Stromal cell of bone marrow (primary cell): ENCODE measurements around the gene SLC2A1.

ENCODE experiments used
- DNase-seq: peaks from one replicate; pipeline ENCODE4 v3.0.0-alpha.2; 2012; ENCODE audit warnings: low read depth

SLC2A1 gene

DNA sequence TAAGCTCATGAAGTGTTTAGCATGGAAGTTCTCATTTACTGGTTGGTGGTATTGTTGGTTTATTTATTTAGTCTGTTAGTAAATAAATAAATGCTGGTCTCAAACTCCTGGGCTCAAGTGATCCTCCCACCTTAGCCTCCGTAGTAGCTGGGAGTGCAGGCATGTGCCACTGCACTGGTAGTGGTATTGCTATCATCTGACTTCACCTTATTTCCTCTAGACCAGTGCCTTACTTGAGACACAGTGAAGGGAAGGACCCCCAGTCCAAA lies 1.4 kb upstream of the SLC2A1 start:
- DNase-seq, result no peak

DNA sequence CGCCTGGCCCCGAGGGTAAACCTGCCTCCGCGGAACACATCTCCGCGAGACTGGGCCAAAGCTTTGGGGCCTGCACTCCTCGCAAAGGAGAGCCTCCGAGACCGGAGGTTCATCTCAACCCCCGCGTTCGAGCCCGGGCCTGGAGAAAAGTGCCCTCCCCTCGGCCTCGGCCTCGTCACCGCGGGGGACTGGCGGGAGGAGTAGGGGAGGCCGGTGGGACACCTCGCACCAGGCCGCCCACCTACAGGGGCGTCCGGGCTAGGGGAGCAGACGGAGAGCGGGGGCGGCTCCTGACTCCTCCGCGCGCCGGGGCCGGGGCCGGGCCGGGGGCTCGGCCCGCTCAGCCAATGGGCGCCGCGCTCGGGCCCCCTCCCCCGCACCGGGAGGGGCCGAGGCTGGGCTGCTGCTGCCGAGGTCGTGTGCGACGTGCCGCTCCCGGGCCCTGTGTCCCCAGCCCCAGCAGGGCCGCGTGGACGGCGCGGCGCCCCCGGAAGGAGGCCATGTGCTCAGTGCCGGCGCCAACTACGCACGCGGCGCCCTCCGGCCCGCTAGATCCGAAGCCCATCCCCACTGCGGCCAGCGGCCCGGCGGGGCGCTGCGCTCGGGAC lies 684 bp downstream of the SLC2A1 start:
- DNase-seq, result no peak

DNA sequence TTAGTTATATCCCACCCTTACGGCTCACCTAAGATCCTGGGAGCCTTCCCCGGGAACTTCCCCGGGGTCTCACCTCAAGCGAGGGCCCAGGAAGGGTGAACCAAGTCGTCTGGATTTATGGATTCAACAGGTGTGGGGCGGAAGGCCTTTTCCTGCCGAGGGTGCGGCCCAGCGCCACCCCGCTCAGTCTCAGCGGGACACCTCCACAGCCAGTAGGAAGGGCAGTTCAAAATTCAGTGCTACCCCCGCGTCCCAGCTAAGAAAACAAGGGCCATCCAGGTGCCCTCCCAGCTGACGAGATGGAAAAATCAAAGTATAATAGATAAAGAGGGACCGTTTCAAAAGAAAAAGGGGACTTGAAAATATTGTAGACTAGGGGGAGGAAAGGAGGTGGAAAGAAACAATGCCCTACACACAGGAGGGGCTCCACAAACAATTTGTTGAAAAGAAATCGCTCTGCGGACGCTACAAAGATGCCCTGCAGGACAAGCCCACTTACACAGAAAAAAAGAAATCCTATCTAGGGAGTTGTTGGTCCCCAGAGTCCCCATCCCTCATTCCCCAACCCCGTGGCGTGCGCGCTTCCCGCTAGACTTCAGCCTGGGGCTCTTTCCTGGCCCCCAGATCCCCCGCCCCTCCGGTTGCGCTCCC lies 1.3 kb downstream of the SLC2A1 start:
- no peak for DNase-seq

DNA sequence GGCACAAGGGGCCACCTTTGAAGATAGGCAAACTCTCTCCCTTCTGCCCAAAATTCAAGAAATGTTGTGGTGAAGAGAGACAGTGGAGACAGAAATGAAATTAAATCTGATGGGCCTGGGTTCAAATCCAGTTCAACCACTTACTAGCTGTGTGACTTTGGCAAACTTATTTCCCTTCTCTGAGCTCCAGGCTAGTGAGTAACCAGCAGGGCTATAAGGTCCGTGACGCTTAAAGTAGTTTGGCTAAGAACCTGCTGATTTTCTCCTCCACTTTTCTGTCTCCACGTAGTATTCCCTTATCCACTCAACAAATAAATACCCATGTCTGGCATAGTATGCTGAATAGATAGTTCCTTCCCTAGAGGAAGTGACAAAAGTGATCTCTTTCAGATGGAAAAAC lies 1.9 kb downstream of the SLC2A1 start:
- no peak for DNase-seq

DNA sequence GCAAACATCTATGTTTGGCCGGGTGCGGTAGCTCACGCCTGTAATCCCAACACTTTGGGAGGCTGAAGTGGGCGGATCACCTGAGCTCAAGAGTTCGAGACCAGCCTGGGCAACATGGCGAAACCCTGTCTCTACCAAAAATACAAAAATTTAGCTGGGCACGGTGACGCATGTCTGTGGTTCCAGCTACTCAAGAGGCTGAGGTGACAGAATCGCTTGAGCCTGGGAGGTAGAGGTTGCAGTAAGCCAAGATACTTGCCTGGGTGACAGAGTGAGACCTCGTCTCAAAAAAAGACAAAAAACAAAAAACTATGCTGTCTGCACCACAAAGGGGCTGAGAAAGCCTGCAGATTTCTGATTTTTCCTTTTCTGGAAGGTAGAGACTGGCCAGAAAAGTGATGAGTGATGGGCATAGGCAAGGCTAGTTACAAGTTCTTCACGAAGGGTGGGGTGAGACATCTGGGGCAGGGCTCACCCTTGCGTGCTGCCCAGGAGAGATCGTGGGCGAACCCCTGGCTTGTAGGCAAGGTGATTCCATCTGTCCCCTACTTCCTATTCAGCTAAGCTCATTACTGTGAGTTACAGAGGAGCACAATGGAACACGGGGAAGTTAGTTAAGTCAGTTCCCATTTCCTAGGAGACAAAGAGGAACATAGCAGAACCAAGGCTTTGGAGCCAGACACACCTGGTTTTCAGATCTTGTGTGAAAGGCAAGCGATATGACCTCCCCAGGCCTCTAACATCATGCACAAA lies 3.2 kb downstream of the SLC2A1 start:
- no peak for DNase-seq

DNA sequence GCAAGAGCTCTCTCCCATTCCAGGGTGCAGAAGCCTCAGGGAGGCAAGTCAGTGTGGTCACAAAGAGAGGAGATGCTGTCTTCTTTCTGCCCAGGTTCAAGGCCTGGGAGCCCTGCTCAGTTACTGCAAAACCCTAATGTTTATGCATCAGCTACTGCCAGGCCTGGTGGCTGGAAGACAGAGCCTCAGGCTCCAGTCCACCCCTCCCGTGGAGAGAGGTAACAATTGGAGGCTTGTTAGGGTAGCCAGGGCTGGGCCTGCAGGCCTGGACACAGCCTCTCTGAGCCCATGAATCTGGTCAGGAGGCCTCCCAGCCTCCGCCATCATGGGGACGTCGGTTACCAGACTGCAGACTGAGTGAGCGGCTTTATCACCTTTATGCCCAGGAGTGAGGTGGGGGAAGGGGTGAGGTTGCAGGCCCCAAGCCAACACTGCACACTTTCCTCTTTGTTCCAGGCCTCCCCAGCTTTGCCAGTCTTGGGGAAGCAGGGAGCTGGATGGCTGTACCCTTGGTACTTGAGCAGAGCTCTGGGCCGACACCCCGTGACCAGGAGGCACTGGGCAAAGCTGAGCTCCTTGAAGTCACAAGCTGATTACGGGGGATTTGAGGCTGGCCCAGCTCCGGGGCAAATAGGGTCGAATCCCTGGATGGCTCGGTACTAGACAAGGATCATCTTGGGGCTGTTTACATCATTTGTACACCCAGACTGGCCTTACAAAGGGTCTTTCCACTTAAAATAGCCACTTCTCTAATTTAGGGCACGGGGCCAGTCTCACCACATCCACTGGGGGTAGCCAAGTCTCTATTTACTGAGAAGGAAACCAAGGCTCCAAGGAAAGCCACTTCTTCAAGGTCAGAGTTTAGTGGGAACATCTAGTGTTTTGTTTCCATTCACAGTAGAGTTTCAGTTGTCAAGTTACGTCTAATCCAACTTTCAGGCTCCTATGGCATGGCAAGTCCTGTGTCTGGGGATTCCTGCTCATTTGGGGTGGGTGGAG lies 5.2 kb downstream of the SLC2A1 start:
- DNase-seq, result no peak

DNA sequence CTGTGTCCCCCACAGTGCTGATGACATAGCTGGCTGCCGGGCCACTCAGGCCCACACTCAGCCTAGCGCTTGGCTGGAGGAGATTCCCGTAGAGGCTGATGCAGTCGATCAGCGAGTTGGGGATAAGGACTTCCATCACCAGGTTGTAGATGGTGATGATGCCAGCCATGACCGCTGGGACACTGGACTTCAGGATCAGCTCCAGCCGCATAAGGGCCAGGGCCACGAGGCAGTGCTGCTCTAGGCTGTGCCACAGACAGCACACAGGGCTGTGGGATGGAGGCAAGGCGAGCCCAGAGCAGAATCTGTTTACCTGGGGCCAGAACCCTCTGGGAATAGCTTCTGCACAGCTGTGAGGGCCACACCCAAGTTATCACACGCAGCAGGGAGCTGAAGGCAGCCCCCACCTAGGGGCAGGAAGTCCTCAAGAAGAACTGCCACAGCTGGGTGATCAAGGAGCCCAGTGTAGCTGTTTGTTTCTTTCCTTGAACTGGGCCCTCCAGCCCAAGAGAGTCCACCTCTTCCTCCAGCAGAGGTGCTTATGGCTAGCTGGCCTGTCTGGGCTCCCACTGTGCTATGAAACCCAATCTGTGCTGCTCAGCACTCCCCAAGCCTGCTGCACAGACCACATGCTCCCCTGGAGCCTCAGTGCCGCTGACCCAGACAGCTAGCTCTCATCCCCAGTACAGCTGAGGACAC lies 6.2 kb downstream of the SLC2A1 start:
- DNase-seq, result no peak

DNA sequence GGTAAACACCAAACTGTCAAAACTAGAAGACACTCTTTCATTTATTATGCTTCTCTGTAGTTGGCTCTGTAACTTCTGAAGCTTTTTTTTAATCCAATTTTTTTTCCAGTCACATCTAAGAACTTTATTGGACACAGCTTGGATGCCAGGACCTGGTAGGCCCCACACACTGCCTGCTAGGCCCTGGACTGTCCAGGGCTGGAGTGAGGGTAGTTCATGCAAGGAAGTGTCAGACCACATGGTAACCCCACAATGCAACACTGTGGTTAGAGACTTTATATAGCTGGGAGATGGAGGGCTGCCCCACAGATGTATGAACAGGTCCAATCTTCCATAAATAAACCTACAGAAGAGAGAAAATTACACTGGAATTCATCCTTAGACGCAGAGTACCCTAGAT lies 7.1 kb downstream of the SLC2A1 start:
- DNase-seq, result no peak

DNA sequence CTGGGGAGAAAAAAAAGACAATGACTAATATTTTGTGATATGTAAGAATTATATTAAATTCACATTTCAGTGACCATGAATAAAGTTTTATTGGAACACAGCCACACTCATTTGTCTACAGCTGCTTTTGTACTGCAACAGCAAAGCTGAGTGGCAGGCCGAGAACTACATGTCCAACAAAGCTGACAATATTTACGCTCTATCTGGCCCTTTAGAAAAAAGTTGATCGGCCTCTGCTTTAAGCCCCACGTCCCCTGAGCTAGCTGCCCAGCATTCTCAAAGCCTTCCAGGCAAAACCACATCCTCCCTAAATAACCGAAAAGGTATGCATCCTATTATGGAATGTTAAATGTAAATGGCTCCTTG lies 8.6 kb downstream of the SLC2A1 start:
- no peak for DNase-seq

DNA sequence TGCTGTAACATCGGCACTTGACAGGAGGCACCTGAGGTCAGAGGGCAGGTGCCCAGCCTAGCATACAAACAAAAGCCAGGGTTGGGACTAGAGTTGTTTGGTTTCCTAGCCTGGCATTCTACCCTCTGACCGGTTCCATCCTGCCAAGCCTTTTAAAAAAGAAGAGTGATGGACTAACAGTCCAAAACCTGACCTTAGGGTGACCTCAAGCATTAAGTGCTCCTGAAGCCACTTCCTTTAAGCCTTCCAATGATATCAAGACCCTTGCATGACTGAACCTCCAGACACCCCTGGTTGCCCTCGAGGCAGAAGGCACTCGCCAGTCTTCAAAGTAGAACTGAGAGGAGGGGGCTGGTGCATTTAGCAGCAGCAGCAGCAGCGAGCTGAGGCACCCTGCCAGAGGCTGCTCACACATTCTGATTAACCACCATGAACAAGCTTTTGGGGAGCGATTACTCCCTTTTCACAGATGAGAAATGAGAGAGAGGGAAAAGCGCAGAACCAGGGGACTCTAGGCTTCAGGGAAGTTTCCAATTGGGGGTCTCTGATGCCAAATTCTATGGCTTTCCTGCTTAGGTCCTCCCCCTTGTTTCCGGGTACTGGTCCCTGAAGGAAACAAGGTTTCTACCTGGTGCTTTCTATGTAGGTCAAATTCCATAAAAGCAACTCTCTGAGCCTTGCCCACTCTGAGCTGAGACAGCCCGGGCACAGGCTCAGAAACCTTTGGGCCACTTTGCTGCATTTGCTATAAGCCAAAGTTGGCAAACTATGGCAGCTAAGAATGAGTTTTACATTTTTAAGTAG lies 9.2 kb downstream of the SLC2A1 start:
- DNase-seq, result no peak

DNA sequence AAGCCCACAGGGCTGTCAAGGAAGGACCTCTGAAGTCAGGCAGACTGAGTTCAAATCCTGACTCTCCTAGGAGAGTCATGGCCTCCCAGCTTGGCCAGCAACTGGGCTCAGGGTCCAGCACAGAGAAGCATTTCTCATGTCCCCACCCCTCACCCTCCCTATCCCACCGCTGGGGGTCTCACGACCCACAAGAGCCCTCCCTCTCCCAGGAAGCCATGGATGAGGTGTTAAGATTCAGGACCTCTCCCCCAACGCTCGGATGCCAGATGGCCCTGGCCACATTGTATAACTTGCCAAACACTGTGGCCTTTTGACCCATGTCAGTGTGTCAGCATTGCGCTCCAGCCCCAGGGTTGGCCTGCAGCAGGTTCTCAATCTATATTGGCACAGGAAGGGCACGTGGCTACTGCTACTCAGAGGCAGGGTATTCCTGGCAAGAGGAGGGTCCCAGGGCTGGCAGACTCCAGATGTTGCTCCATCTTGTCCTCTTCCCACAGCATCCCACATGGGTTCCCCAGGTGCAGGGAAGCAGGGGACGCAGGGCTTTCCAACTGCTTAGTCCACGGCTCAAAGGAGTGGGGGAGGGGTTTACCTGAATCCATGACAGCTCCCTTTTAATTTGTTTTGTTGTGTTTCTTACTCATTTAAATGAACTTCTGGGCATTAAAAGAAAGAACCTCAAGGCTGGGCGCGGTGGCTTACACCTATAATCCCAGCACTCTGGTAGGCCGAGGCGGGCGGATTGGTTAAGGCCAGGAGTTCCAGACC lies 10.5 kb downstream of the SLC2A1 start:
- DNase-seq, result no peak

DNA sequence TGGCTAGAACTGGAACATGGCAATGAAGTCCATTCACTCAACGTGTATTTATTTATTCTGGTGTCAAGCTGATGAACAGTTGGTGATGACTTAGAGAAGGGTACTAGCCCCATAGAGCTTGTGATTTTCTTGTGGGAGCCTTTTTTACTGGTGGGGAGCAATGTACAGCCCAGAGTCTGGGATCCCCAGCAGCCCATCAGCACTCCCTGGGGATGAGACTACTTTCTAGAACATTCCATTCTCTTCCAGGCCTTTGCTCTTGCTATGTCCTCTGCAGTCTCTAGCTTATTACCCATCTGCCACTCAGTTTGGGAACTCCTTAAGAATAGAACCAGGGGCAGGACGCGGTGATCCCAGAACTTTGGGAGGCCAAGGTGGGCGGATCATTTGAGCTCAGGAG lies 11.6 kb downstream of the SLC2A1 start:
- DNase-seq, result no peak

DNA sequence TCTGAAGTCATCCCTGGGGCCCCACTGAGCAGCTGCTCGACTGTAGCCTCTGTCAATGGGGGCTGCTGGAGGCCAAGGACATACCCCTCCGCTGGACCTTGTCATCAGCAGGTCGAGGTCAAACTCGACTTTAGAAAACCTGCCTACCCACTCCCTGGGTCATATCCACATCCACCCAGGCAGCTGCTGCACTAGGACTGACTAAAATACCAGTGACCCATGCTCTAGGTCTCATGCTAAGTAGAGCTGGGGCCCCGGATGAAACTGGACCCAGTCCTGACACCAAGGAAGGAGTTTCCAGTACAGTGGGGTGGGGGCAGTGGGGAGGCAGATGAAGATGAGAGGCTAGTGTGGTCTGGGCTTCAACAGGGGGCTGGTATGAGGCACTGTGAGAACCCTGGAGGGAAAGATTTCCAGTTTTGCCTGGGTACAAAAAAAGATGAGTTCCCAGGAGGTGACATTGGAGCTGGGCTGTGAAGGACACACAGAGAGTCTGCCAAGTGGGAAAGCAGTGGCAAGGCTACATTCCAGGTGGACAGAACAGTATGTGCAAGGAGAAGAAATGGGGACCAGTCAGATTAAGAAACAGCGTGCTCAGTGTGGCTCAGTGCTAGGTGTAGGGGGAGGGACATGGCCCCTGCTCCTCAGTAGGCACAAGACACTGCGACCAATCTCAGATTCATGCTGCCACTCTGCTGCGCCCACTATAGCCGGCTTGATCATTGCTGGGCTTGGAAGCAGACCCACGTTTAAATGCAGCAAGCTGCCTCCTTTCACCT lies 12.4 kb downstream of the SLC2A1 start:
- DNase-seq, result no peak

DNA sequence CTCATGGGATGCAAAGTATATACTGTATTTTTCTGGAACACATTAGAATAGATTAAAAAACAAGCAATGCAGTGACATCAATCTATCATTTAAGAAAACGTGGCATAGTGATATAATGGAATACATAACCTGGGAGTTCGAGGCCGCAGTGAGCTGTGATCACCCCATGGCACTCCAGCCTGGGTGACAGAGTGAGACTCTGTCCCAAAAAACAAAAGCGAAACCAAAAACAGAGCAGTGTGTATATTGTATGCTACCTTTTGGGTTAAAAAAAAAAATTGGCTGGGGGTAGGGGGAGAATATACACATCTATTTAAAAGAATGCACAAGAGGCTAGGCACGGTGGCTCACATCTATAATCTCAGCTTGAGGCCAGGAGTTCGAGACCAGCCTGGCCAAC lies 13.5 kb downstream of the SLC2A1 start:
- no peak for DNase-seq

DNA sequence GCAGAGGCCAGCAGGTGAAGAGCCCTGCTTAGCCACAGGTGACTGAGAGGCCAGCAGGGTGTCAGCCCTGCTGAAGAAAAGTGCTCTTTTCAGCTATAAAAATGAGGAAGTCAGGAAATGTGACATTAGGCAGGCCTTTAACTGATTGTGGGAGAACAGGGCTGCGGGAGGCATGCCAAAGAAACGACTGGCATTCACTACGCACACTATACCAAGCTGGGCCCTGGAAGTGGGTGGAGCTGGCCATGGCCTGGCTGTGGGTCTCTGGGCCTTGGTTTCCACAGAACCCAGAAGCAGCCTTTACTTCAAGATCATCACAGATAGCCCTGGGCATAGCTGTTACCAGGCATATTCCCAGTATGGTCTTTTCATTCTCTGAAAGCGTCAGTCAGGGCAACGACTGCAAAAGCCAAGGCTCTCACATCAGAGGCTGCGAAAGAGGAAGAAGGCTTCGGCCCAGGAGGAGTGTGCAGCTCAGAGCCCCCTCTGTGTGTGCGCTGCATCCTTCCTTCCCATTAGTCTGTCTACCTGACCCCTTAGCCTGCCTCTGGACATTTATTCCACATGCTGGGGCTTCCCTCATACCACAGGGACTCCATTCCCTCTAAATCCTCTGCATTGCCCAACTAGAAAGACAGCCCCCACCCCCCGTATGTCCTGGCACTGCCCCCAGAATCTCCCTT lies 14.3 kb downstream of the SLC2A1 start:
- no peak for DNase-seq

DNA sequence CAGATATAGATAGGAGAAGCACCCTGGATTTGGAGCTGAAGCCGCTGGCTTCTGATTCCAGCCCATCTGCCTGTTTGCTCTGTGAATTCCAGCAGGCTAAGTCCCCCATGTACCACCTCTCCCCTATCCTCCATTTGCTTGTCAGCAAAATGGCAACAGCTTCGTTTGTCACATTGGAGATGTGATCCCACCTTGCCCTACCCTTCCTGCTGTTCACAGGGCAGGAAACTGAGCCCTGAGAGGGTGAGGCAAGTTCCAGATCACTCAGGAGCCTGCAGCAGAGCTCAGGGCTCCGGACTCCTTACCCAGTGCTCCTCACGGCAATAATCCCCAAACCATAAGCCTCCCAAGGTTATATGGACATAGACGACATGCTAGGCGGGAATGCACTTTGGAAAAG lies 14.9 kb downstream of the SLC2A1 start:
- DNase-seq, result no peak

DNA sequence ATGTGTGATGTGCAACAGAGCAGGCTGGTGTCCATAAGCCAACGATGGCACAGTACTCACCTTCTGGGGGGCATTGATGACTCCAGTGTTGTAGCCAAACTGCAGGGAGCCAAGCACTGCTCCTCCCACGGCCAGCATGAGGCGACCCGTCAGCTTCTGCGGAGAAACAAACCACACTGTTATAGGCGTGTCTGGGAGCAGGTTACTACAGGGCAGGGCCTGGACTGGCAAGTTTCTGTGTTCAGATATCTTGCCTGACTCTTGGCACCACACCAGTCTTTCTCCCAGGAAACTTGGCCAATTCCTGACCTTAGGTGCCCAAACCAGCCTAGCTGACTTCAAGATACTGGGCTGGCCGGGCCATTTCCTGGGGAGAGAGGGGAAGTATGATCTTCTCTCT lies 15.5 kb downstream of the SLC2A1 start:
- no peak for DNase-seq

DNA sequence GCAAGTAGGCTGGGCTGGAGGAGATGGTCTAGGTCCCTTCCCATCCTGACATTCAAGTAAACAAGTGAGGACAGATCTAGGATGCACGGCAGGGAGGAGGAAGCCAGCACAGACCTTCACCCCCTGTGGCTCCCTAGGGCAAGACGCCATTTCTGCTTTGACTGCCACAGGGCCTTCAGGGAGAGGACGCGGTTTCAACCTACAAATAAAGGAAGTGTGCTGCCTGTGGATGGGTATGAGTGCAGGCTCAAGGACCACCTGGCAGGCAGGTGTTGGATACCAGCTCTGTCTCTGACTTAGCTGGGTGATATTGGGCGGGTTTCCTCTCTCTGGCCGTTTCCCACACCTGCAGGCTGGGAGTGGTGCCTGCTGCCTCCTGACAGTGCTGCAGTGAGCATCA lies 16.2 kb downstream of the SLC2A1 start:
- no peak for DNase-seq
